SIG-M5 treated with dmso at 0.1 percent for 504 hours (cell line): ENCODE results near the gene ZCWPW2.

Source experiments
- DNase-seq: peaks from one replicate; lab custom pipeline; 2025; ENCODE audit not compliant: unreplicated experiment; lab: John Stamatoyannopoulos, UW

ZCWPW2 gene

GRCh38 chr3:28575100-28575745 lies 226.7 kb downstream of the ZCWPW2 start:
- no peak for DNase-seq
